ENCODE results near the gene GAP43. TPM values are rescaled to one million over a fixed set of nuclear protein-coding genes. Genes with fewer than 3 reads are reported as not detected.

Gene GAP43
- total and polyA plus RNA-seq, 7 donors = 0.60 to 18.9 (median 7.7) TPM; not detected in 1

DNA sequence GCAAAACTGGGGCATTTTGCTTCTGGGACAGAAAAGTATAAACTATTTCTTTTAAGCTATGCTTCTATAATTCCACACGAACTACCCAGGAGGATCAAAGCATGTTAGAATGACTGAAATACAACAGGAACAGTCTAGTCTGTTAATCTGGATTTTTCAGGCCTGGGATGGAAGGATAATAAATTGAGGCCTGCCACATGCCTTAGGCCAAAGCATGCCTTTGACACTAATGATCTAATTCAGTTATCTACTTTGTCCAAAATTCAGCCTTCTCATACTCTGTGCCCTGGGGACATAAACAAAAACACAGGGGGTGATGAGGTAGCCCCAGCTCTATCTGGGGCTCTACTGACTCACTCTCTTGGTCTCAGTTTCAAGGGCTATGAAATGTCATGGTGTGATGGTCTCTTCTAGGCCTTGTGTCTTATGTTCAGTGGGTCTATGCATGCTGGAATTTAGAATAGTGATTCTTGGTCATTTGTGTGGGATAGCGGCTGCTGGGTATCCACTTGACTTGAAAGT is 32.5 kb downstream of the GAP43 start:
- DNase-seq = no peak
- Histone ChIP-seq H3K9me3 (no peaks in the 10 kb centered on the region), H3K27ac (no peak overlapping the region), H3K4me1 (peaks cover 0 to 22% (median 19%) of the 10 kb centered on the region in 4 donors), H3K27me3 (no peaks in the 10 kb centered on the region), H3K4me3 (no peak overlapping the region), H3K36me3 (no peaks in the 10 kb centered on the region)
- intact Hi-C loops (cut with DNase I) = loop anchor here (5.0 kb wide), 1 partner anchor 509 kb away; the partner anchor contains the start of gene ZBTB20
- 89 to 91% methylated on average over 2 of the region's 2 CpGs for WGBS, 2 donors
- TF ChIP-seq EP300 (IDR thresholded peaks at IDR 0.05) = no peak
- TF ChIP-seq POLR2AphosphoS5 (IDR thresholded peaks at IDR 0.05) = no peak
- TF ChIP-seq, protein P1, sequence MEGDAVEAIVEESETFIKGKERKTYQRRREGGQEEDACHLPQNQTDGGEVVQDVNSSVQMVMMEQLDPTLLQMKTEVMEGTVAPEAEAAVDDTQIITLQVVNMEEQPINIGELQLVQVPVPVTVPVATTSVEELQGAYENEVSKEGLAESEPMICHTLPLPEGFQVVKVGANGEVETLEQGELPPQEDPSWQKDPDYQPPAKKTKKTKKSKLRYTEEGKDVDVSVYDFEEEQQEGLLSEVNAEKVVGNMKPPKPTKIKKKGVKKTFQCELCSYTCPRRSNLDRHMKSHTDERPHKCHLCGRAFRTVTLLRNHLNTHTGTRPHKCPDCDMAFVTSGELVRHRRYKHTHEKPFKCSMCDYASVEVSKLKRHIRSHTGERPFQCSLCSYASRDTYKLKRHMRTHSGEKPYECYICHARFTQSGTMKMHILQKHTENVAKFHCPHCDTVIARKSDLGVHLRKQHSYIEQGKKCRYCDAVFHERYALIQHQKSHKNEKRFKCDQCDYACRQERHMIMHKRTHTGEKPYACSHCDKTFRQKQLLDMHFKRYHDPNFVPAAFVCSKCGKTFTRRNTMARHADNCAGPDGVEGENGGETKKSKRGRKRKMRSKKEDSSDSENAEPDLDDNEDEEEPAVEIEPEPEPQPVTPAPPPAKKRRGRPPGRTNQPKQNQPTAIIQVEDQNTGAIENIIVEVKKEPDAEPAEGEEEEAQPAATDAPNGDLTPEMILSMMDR (IDR thresholded peaks at IDR 0.05) = no peak
- no peak for TF ChIP-seq POLR2A (IDR thresholded peaks at IDR 0.05)

DNA sequence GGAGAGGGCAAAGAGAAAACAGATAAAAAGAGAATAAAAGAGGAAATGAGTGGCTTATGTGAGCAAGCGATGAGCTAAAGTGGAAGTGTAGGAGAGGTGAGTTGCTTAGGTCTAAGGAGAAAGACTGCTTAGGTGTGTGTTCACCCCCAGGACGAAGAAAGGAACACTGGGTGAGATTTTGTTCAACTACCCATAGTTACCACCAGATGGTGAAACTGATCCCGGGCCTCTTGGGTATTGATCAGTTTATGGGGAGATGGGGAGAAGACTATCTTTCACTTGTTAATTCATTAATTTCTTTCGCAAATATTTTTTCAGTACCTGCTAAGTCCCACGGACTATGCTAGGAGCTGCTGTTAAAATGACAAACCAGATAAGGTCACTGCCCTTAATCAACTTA is 33.9 kb downstream of the GAP43 start:
- TF ChIP-seq, protein P1 (IDR thresholded peaks at IDR 0.05) = no peak
- TF ChIP-seq EP300 (IDR thresholded peaks at IDR 0.05) (no peak), POLR2AphosphoS5 (IDR thresholded peaks at IDR 0.05) (no peak), POLR2A (IDR thresholded peaks at IDR 0.05) (no peak)
- H3K9me3 ChIP-seq = no peaks in the 10 kb centered on the region
- peaks cover 0 to 22% (median 19%) of the 10 kb centered on the region in 4 donors for H3K4me1 ChIP-seq
- H3K4me3 ChIP-seq = no peak overlapping the region
- 78 to 90% methylated on average over 5 of the region's 5 CpGs for whole genome bisulfite sequencing, 2 donors
- H3K36me3 ChIP-seq = no peaks in the 10 kb centered on the region
- peak overlapping the region; percentile 96 to 98 (median 96) for H3K27ac ChIP-seq
- H3K27me3 ChIP-seq = no peaks in the 10 kb centered on the region
- no peak for DNase-seq
- intact Hi-C loops (cut with DNase I) = loop anchor here (5.0 kb wide), 1 partner anchor 510 kb away; the partner anchor contains the start of gene ZBTB20

DNA sequence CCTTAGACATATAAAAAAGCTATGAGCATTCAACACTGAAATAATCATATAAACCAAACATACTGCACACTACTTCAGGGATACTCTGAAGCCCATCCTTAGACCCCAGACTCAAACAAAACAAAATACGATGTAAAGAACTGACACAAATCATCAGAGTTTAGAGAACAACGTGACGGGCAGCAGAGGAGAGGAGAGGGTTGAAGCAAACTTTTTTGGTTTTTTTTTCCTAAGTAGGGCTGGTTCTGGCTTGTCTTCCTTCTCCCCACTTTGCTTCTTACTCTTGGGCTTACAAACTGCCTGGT is 34.7 kb downstream of the GAP43 start:
- Histone ChIP-seq H3K4me3 (peak overlapping the region; percentile 60 to 85 (median 81)), H3K27me3 (no peaks in the 10 kb centered on the region), H3K27ac (peak overlapping the region; percentile 96 to 98 (median 96)), H3K36me3 (no peaks in the 10 kb centered on the region), H3K9me3 (no peaks in the 10 kb centered on the region), H3K4me1 (peaks cover 0 to 22% (median 19%) of the 10 kb centered on the region in 4 donors)
- DNase-seq = no peak
- intact Hi-C loops (cut with DNase I) = loop anchor here (5.0 kb wide), 1 partner anchor 511 kb away; the partner anchor contains the start of gene ZBTB20
- 2 to 9% methylated on average over 3 of the region's 3 CpGs for WGBS, 2 donors
- TF ChIP-seq POLR2A (IDR thresholded peaks at IDR 0.05) (no peak), EP300 (IDR thresholded peaks at IDR 0.05) (no peak), POLR2AphosphoS5 (IDR thresholded peaks at IDR 0.05) (no peak)

DNA sequence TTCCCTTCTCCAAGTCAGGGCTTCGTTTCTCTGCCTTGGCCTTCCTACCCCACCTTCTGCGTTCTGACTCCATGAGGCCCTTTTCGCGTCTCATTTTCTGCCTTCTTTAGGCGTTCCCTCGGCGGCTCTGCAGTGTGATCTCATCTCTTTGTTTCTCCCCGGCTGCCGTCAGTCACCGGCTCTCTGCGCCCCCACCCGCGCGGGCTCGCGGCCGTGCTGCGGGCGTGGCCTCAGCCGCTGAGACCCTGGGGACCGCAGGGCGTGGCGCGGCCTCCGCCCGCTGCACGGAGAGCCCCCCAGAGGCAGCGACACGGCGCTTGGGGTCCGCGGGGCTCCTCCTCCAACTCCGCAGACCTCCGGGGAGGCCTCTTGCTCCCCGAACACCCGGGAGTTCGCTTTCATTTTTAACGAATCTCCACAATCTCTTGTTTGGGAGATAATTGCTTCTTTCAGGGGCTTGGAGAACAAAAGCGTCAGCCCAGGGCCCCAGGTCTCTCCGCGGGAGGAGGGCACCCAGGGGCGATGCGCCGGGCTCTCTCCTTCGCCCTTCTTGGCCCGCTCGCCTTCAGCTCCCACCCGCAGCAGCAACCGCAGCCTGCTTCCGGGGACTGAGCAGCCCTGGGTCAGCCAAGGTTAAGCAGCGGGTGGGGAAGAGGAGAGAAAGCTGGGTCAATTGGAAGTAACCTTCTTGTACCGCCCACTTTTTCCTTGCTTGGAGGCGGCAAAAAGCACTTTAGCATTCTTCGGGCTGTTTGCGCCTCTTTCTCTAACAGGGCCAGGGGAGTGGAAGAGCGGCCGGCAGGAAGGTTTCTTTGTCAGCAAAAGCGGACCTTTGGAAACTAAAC is 35.2 kb downstream of the GAP43 start:
- Histone ChIP-seq H3K36me3 (no peaks in the 10 kb centered on the region), H3K4me3 (peak overlapping the region; percentile 60 to 85 (median 81)), H3K27me3 (no peaks in the 10 kb centered on the region), H3K9me3 (no peaks in the 10 kb centered on the region), H3K27ac (peak overlapping the region; percentile 96 to 98 (median 96)), H3K4me1 (peaks cover 0 to 22% (median 19%) of the 10 kb centered on the region in 4 donors)
- TF ChIP-seq EP300 (IDR thresholded peaks at IDR 0.05) (no peak), POLR2A (IDR thresholded peaks at IDR 0.05) (peak in 1 of 2 donors; percentile 34), POLR2AphosphoS5 (IDR thresholded peaks at IDR 0.05) (peak; percentile 46 to 81 (median 72))
- TF ChIP-seq, protein P1 (IDR thresholded peaks at IDR 0.05) = no peak
- 1% methylated on average over 58 of the region's 58 CpGs for WGBS, 2 donors
- peak; percentile 90 for DNase-seq
- intact Hi-C loops (cut with DNase I) = loop anchor here (5.0 kb wide), 1 partner anchor 511 kb away; the partner anchor contains the start of gene ZBTB20
